Transverse colon (tissue), 4 donors: Measurements from ENCODE around the gene RARA.

Source experiments
- EP300 ChIP-seq: sonication (generic); formaldehyde crosslinking; IDR thresholded peaks from one replicate; pipeline ENCODE4 v1.6.1; 2017; ENCODE audit warnings: antibody characterized with exemption, low read depth
- POLR2A ChIP-seq: fragments of 450-650 bp; IDR thresholded peaks from one replicate; pipeline ENCODE4 v1.6.1; 2016; ENCODE audit warnings: antibody characterized with exemption, mild to moderate bottlenecking, moderate library complexity
- POLR2AphosphoS5 ChIP-seq, 3 donors: sonication (generic); formaldehyde crosslinking; IDR thresholded peaks; one replicate each; pipeline ENCODE4 v1.6.1; 2016; ENCODE audit warnings: antibody characterized with exemption in 3 of 3
- TF ChIP-seq, protein P1 (sequence below), 5 experiments: fragments of 200-600 bp in 3 of 5; fragments of 450-650 bp in 2 of 5; sonication (generic) in 3 of 5; IDR thresholded peaks; 1 replicate in 2 of 5; 2 replicates in 3 of 5; pipeline ENCODE4 v1.5.1; 2016 to 2017; ENCODE audit warnings: antibody characterized with exemption in 5 of 5, inconsistent platforms in 3 of 5, mild to moderate bottlenecking in 2 of 5, moderate library complexity in 1 of 5

- TF ChIP-seq, protein P1, sequence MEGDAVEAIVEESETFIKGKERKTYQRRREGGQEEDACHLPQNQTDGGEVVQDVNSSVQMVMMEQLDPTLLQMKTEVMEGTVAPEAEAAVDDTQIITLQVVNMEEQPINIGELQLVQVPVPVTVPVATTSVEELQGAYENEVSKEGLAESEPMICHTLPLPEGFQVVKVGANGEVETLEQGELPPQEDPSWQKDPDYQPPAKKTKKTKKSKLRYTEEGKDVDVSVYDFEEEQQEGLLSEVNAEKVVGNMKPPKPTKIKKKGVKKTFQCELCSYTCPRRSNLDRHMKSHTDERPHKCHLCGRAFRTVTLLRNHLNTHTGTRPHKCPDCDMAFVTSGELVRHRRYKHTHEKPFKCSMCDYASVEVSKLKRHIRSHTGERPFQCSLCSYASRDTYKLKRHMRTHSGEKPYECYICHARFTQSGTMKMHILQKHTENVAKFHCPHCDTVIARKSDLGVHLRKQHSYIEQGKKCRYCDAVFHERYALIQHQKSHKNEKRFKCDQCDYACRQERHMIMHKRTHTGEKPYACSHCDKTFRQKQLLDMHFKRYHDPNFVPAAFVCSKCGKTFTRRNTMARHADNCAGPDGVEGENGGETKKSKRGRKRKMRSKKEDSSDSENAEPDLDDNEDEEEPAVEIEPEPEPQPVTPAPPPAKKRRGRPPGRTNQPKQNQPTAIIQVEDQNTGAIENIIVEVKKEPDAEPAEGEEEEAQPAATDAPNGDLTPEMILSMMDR (IDR thresholded peaks at IDR 0.05) = no peak
- TF ChIP-seq POLR2A (no peak), EP300 (no peak), POLR2AphosphoS5 (IDR thresholded peaks at IDR 0.05) (no peak)
Observed at GRCh38 chr17:40373324-40373723, 64.3 kb downstream of the RARA start.
